Measurements from ENCODE around the gene GLIS1.
A peak's percentile ranks its signal among the peaks of the same experiment; 100 is the strongest.

GLIS1 gene

DNA sequence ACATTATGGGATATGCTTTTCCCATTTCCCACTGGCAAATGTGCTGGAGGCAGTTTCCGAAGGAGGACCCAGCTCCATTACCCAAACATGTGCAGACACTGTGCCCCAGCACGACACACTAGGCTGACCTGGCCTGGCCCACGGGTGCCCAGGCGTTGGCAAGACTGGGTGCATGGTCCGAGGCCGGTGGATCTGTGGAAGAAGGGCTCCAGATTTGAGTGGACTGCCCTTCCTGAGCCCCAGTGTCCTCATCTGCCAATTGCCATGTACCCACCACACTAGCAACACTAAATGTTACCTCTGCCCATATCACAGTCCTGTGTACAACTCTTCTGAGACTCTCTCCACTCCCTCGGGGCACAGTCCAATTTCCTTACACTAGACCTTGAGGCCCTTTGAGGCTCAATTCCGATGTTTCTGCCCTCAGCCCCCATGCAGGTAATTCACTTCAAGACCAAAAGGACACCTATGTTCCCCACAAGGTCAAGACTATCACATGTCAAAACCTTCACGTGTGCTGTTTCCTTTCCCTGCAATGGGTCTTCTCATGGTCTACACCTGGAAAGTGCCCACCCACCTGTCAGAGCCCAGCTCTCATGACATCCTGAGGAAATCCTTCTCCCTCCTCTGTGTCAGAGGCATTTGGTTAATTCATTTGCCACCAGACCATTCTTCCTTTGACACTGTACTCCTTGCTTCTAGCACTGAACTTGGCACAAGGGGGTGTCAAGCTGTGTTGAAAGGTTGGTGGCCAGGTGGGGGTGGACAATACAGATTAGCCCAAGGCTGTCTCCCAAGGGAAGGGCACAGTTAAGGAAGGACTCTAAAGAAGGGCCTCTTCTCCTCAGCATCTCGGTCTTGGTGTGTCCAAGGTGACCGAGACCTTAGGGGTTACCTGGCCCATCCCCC lies 154.8 kb downstream of the GLIS1 start:
- Mint-ChIP-seq H3K27ac (peak overlapping the region; percentile 16), H3K4me1 (peaks cover 60% of the 10 kb centered on the region), H3K4me3 (no peak overlapping the region), H3K36me3 (no peaks in the 10 kb centered on the region), H3K9me3 (no peaks in the 10 kb centered on the region)
- ATAC-seq (no peak), DNase-seq (ENCODE audit: low spot score in 2 of 2) (no peak)

GRCh38 chr1:53583021-53583867 lies 155.7 kb downstream of the GLIS1 start:
- Mint-ChIP-seq H3K36me3 (no peaks in the 10 kb centered on the region), H3K27ac (no peak overlapping the region), H3K4me3 (no peak overlapping the region), H3K4me1 (peaks cover 56% of the 10 kb centered on the region), H3K9me3 (no peaks in the 10 kb centered on the region)
- DNase-seq (ENCODE audit: low spot score in 2 of 2) (no peak), ATAC-seq (no peak)

GRCh38 chr1:53582211-53583020 lies 156.5 kb downstream of the GLIS1 start:
- DNase-seq (ENCODE audit: low spot score in 2 of 2), result no peak
- peak; percentile 87 for ATAC-seq
- Mint-ChIP-seq H3K27ac (no peak overlapping the region), H3K9me3 (no peaks in the 10 kb centered on the region), H3K4me3 (no peak overlapping the region), H3K36me3 (no peaks in the 10 kb centered on the region), H3K4me1 (peaks cover 63% of the 10 kb centered on the region)

GRCh38 chr1:53581476-53581875 lies 157.5 kb downstream of the GLIS1 start:
- H3K27ac Mint-ChIP-seq, result no peak overlapping the region
- H3K9me3 Mint-ChIP-seq, result no peaks in the 10 kb centered on the region
- no peak for ATAC-seq
- H3K4me3 Mint-ChIP-seq, result no peak overlapping the region
- H3K36me3 Mint-ChIP-seq, result no peaks in the 10 kb centered on the region
- peaks cover 67% of the 10 kb centered on the region for H3K4me1 Mint-ChIP-seq
- no peak for DNase-seq (ENCODE audit: low spot score in 2 of 2)

GRCh38 chr1:53580739-53581475 lies 158.1 kb downstream of the GLIS1 start:
- peaks cover 69% of the 10 kb centered on the region for H3K4me1 Mint-ChIP-seq
- DNase-seq (ENCODE audit: low spot score in 2 of 2) (no peak), ATAC-seq (no peak)
- no peaks in the 10 kb centered on the region for H3K9me3 Mint-ChIP-seq
- H3K27ac Mint-ChIP-seq, result no peak overlapping the region
- H3K4me3 Mint-ChIP-seq, result no peak overlapping the region
- H3K36me3 Mint-ChIP-seq, result no peaks in the 10 kb centered on the region

DNA sequence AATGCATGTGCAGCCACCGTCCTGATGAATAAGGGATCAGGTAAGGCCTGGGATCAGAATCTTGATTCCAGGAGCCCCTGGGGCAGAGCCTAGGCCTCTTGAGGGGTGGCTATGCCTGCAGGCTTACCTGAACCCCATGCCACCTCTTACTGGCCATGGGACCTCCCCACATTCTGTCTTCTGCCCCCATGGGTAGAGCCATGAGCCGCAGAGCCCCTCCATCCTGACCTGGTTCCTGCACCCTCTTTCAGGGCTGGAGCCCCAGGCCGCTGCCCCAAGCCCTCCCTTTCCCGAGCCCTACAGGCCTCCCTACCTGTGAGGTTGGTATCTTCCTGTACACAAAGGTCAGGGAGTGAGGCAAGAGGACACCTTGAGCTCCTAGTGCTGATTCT lies 159.0 kb downstream of the GLIS1 start:
- Mint-ChIP-seq H3K4me3 (no peak overlapping the region), H3K27ac (no peak overlapping the region), H3K36me3 (no peaks in the 10 kb centered on the region), H3K4me1 (peaks cover 71% of the 10 kb centered on the region), H3K9me3 (no peaks in the 10 kb centered on the region)
- ATAC-seq (no peak), DNase-seq (ENCODE audit: low spot score in 2 of 2) (no peak)

- Mint-ChIP-seq H3K4me1 (peaks cover 71% of the 10 kb centered on the region), H3K36me3 (no peaks in the 10 kb centered on the region), H3K9me3 (no peaks in the 10 kb centered on the region), H3K27ac (no peak overlapping the region), H3K4me3 (no peak overlapping the region)
- DNase-seq (ENCODE audit: low spot score in 2 of 2) (no peak), ATAC-seq (no peak)
Observed at GRCh38 chr1:53579221-53580008, 159.5 kb downstream of the GLIS1 start.

GRCh38 chr1:53578358-53578757 lies 160.6 kb downstream of the GLIS1 start:
- DNase-seq (ENCODE audit: low spot score in 2 of 2) (no peak), ATAC-seq (no peak)
- Mint-ChIP-seq H3K4me1 (peaks cover 66% of the 10 kb centered on the region), H3K9me3 (no peaks in the 10 kb centered on the region), H3K4me3 (no peak overlapping the region), H3K36me3 (no peaks in the 10 kb centered on the region), H3K27ac (no peak overlapping the region)

DNA sequence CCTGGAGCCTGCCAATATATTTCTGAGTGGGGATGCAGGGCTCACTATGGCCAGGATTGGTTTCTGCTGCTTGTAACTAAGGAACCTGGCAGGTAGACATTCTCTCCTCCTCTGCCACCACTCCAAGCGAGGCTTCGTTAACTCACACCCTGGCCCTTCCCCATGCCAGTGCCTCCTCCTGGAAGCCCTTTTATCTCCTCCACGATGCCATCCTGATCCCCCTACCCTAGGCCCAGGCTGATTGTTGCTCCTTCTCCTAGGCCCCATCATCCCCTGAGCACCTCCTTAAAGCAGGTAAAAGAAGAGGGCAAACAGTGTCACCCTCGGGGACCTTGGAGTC lies 161.2 kb downstream of the GLIS1 start:
- H3K9me3 Mint-ChIP-seq, result no peaks in the 10 kb centered on the region
- peaks cover 60% of the 10 kb centered on the region for H3K4me1 Mint-ChIP-seq
- no peak overlapping the region for H3K4me3 Mint-ChIP-seq
- no peak for ATAC-seq
- DNase-seq (ENCODE audit: low spot score in 2 of 2), result no peak
- H3K36me3 Mint-ChIP-seq, result no peaks in the 10 kb centered on the region
- H3K27ac Mint-ChIP-seq, result peak overlapping the region; percentile 9

GRCh38 chr1:53576866-53577760 lies 161.9 kb downstream of the GLIS1 start:
- H3K4me3 Mint-ChIP-seq, result no peak overlapping the region
- H3K36me3 Mint-ChIP-seq, result no peaks in the 10 kb centered on the region
- no peaks in the 10 kb centered on the region for H3K9me3 Mint-ChIP-seq
- no peak for DNase-seq (ENCODE audit: low spot score in 2 of 2)
- ATAC-seq, result no peak
- H3K27ac Mint-ChIP-seq, result peak overlapping the region; percentile 9
- peaks cover 53% of the 10 kb centered on the region for H3K4me1 Mint-ChIP-seq

DNA sequence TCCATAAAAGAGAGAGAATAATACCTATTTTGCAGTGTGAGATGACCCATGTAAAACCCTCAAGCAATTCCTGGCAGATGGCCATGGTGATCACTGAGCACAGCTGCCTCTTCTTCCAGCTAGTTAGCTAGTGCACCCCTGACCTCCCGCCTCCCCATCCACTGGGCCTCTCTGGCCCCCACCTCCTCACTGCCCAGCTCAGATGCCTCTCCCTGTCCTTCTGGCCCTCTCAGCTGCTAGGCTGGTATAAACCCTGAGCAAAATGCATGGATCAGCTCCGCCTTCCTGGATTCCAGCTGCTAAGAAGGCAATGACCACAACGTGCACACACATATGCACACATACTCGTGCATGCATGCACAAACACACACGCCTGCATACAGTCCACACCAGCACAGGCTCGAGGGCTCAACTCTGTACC lies 162.6 kb downstream of the GLIS1 start:
- no peak for ATAC-seq
- Mint-ChIP-seq H3K27ac (peak overlapping the region; percentile 84), H3K4me3 (no peak overlapping the region), H3K36me3 (no peaks in the 10 kb centered on the region), H3K4me1 (peaks cover 46% of the 10 kb centered on the region), H3K9me3 (no peaks in the 10 kb centered on the region)
- no peak for DNase-seq (ENCODE audit: low spot score in 2 of 2)

- peaks cover 43% of the 10 kb centered on the region for H3K4me1 Mint-ChIP-seq
- H3K4me3 Mint-ChIP-seq, result no peak overlapping the region
- ATAC-seq, result no peak
- DNase-seq (ENCODE audit: low spot score in 2 of 2), result no peak
- no peaks in the 10 kb centered on the region for H3K9me3 Mint-ChIP-seq
- peak overlapping the region; percentile 84 for H3K27ac Mint-ChIP-seq
- H3K36me3 Mint-ChIP-seq, result no peaks in the 10 kb centered on the region
Observed at GRCh38 chr1:53575955-53576320, 163.0 kb downstream of the GLIS1 start.

DNA sequence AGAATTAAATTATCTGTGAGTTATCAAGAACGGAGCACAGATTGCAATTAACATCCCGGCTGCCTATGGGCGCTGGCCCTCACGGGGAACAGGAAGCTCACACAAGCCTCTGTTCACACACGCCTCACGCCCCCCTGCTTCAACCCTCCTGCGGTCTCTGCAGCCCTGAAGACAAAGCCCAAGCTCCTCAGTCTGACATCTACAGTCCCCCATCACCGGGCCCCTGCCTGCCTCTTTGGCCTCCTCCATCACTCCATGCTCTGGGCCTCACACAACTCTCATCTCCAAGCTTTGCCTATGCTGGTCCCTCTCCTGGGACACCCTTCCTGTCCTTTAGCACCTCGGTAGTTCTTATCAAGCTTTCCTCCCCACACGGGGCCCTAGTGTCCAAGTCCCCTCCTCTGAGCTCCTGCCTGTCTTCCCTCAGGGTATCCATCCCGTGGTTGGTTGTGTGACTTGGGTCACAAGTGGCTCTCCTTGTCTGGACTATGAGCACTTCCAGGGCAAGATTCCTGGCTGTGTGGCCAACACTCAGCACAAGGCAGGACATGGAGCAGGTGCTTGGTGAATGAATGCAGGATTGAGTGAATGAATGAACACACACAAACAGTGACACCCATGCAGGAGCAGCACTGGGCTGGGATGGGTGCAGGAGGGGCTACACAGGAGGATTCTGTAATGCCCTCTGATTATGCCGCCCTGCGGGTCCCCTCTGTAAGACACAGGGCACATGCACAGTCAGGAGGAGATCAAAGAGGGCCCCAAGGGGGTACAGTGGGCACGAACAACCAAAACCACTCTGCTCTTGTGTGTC lies 163.6 kb downstream of the GLIS1 start:
- no peaks in the 10 kb centered on the region for H3K9me3 Mint-ChIP-seq
- H3K36me3 Mint-ChIP-seq, result no peaks in the 10 kb centered on the region
- peak; percentile 55 for ATAC-seq
- DNase-seq (ENCODE audit: low spot score in 2 of 2), result no peak
- peaks cover 43% of the 10 kb centered on the region for H3K4me1 Mint-ChIP-seq
- no peak overlapping the region for H3K4me3 Mint-ChIP-seq
- peak overlapping the region; percentile 84 for H3K27ac Mint-ChIP-seq

Measured in stimulated activated effector memory CD8-positive, alpha-beta T cell treated with anti-CD3 and anti-CD28 coated beads, Interleukin-12 subunit alpha, Interleukin-12 subunit beta, amount 100 ng/mL, for 72 hours (primary cell).